ENCODE measurements around the gene EFHD2.
"Not testable (repeated sequence)": the region's sequence is repeated elsewhere in the genome, so short reads cannot be mapped to it uniquely, and the experiment has no call there.

EFHD2 gene

DNA sequence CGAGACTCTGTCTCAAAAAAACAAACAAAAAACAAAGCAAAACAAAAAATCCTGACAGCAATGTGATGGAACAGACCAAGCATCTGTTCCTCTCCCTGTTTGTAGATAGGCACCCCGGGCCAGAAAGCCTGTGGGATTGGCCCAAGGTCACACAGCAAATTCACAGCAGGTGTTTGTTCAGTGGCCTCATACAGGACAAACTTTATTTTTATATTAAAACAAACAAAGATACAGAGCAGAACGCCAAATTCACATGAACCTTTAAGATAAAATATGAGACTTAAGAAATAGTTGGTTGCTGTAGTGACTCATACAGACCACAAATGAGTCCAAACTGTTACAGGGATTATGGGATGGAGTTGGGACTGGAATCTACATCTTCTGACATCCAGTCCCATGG, 44.6 kb downstream of the EFHD2 start:
- H3K4me3 ChIP-seq (ENCODE audit: low read length) = no peak overlapping the region
- TF ChIP-seq, protein P1, sequence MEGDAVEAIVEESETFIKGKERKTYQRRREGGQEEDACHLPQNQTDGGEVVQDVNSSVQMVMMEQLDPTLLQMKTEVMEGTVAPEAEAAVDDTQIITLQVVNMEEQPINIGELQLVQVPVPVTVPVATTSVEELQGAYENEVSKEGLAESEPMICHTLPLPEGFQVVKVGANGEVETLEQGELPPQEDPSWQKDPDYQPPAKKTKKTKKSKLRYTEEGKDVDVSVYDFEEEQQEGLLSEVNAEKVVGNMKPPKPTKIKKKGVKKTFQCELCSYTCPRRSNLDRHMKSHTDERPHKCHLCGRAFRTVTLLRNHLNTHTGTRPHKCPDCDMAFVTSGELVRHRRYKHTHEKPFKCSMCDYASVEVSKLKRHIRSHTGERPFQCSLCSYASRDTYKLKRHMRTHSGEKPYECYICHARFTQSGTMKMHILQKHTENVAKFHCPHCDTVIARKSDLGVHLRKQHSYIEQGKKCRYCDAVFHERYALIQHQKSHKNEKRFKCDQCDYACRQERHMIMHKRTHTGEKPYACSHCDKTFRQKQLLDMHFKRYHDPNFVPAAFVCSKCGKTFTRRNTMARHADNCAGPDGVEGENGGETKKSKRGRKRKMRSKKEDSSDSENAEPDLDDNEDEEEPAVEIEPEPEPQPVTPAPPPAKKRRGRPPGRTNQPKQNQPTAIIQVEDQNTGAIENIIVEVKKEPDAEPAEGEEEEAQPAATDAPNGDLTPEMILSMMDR (IDR thresholded peaks at IDR 0.05; ENCODE audit: insufficient read depth, low read depth, low read length, missing control alignments) = no peak
- peak; percentile 41 for DNase-seq (ENCODE audit: low read depth)

DNA sequence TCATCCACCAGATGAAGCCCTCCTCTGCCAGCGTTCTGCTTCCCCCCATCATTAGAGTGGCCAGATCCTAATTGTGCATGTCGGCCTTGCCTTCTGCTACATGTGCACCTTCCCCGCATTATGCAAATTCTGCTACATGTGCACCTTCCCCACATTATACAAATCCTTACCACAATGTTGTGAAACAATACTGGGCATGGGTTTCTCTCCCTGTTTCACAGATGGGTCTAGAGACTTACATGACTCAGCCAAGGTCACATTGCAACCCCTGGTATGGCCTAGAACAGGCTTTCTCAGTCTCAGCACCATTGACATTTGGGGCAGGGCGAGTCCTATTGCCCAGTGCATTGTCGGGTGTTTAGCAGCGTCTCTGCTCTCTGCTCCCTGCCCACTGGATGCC, 45.8 kb downstream of the EFHD2 start:
- no peak overlapping the region for H3K4me3 ChIP-seq (ENCODE audit: low read length)
- no peak for DNase-seq (ENCODE audit: low read depth)
- TF ChIP-seq, protein P1 (IDR thresholded peaks at IDR 0.05; ENCODE audit: insufficient read depth, low read depth, low read length, missing control alignments) = no peak

DNA sequence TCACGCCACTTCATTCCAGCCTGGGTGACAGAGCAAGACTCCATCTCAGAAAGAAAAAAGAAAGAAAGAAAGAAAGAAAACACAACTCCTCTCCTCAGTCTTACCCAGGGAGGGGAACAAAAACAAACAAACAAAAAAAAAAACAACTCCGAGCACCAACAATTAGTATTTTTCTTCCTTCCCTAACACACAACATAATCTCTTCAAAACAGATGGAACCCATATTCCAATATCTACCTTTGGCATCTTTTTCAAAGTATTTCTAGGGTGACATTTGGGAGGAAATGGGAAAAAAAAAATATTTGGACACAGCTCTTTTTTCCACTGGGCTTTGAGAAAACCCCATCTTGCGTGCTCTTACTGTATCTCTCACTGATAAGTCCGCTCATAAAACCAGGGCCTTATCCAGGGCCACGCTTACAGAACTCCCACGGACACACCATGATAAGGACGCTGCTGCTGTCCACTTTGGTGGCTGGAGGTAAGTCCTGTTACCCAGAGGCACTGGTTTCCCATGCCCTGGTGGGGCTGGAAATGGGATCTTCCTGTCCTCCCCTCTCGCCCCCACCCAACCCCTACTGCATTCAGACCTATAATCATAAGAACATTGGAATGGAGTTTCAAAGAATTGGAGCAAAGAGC, 46.7 kb downstream of the EFHD2 start, which contains the start of gene CELA2A:
CELA2A (plus strand) TSS at position 420 of the 642 bp plus-strand sequence; CDS start at position 442, 22 bp downstream.
- TF ChIP-seq, protein P1 (IDR thresholded peaks at IDR 0.05; ENCODE audit: insufficient read depth, low read depth, low read length, missing control alignments) = no peak
- no peak within 1 kb of the TSS for H3K4me3 ChIP-seq (ENCODE audit: low read length)
- DNase-seq (ENCODE audit: low read depth) = no peak

DNA sequence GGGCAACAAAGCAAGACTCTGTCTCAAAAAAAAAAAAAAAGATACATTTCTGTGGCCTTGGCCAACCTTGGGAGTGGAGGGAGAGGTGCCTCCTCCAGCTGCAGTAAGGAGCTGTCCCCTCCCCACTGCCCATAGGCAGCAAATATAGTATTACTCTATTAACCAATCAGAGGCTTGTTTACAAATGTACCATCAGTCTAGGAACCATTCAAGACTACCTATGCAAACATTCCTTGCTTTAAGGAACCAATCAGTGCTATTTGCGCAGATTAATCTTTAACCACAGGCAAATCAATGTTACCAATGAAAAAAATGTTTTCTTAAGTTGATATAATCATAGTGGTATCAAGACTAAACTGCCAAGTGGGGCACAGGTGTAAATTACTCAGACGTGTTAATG, 47.9 kb downstream of the EFHD2 start:
- H3K4me3 ChIP-seq (ENCODE audit: low read length) = no peak overlapping the region
- DNase-seq (ENCODE audit: low read depth) = no peak
- TF ChIP-seq, protein P1 (IDR thresholded peaks at IDR 0.05; ENCODE audit: insufficient read depth, low read depth, low read length, missing control alignments) = no peak

DNA sequence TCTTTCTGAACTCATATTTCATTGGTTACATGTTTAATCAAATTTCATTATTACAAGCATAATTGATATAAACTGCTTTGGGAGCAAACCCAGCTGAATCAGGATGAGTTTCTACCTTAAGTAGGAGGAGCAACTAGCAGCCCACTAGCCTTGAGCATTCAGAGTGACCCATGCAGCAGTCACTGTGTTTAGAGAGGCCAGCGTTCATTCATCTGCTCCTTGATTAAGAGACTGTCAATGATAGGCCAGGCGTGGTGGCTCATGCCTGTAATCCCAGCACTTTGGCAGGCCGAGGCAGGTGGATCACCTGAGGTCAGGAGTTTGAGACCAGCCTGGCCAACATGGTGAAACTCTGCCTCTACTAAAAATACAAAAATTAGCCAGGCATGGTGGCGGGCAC, 48.7 kb downstream of the EFHD2 start:
- H3K4me3 ChIP-seq (ENCODE audit: low read length); DNase-seq (ENCODE audit: low read depth): not testable (repeated sequence)

DNA sequence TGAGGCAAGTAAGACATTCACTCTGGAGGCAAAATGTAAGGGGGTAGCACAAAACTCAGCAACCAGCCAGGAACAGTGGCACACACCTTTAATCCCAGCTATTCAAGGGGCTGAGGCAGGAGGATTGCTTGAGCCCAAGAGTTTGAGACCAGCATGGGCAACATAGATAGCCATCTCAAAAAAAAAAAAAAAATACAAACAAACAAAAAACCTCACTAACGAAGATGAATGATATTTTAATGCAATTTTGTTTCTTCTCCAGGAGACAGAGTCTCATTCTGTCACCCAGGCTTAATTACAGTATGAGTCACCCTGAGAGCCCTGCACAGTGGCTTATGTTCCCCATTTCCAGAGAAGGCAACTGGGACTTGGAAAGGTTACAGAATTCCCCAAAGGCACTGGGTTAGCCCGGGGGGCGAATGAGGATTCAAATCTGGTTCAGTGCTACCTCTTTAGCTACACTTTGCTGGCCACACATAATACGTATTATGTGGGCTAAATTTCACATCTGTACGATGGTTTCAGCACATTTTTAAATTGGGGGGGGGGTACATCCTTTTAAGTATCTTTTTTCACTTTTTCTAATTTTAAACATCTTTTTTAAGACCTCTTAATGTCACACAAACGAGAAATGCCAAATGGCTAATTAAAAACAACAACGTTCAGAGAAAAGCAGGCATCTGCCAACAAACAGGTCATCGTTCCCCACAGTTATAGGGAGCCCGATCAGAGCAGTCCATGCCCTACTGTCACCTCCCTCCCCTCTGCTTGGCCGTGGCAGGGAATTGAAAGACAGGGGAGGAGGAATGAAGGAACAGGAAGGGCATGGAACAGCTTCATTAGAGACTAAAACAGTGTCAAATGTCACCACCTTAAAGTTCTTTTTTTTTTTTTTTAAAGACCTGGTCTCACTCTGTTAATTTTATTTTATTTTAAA, 50.4 kb downstream of the EFHD2 start:
- no peak overlapping the region for H3K4me3 ChIP-seq (ENCODE audit: low read length)
- TF ChIP-seq, protein P1 (IDR thresholded peaks at IDR 0.05; ENCODE audit: insufficient read depth, low read depth, low read length, missing control alignments) = no peak
- DNase-seq (ENCODE audit: low read depth) = peak; percentile 39

DNA sequence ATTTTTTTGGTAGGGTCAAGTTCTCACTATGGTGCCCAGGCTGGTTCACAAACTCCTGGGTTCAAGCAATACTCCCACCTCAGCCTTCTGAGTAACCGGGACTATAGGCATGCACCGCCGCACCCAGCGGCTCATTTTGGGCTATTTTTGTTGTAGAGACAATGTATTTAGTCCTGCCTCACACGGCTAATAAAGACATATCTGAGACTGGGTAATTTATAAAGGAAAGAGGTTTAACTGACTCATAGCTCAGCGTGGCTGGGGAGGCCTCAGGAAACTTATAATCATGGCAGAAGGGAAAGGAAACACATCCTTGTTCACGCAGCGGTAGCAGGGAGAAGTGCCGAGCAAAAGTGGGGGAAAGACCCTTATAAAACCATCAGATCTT, 51.0 kb downstream of the EFHD2 start:
- H3K4me3 ChIP-seq (ENCODE audit: low read length) = no peak overlapping the region
- TF ChIP-seq, protein P1 (IDR thresholded peaks at IDR 0.05; ENCODE audit: insufficient read depth, low read depth, low read length, missing control alignments) = no peak
- DNase-seq (ENCODE audit: low read depth) = no peak

DNA sequence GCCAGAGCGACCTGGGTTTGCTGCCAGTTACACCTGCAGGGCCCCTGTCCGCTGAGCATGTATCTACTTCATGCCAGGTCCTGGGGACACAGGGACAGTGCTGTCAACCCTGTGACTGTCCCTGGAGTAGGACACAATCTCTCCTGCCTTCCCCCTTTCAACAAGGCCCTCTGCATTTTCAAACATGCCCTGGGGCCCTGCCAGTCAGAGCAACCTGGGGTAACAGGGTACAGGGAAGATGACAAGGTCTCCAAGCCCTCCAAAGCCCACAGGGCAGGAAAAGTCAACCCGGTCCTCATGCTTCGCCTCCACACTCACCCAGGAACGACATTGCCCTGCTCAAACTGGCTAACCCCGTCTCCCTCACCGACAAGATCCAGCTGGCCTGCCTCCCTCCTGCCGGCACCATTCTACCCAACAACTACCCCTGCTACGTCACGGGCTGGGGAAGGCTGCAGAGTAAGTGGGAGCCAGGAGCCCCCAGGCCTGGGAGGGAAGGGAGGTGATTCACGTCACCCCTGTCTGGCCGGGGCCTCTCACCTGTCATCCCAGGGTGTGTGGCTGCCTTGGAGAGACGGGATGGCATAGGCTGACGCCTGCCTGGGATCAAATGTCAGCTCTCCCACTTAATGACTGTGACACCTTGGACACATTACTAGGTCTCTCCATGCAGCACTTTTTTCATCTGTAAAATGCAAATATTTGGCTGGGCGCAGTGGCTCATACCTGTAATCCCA, 53.5 kb downstream of the EFHD2 start:
- peak; percentile 48 for DNase-seq (ENCODE audit: low read depth)

DNA sequence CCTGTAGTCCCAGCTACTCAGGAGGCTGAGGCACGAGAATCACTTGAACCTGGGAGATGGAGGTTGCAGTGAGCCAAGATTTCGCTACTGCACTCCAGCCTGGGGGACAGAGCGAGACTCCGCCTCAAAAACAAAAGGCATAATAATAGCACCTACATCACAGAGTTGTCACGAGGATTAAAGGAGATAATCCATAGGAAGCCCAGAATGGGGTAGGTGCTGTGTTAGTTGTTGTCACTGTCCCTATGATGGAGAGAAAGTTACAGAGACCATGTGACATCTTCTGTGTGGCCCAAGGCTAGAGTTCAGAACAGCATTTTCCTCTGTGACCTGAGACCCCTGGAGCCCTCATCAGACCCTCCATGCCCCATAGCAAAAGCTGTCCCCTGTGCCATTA, 54.2 kb downstream of the EFHD2 start:
- DNase-seq (ENCODE audit: low read depth); H3K4me3 ChIP-seq (ENCODE audit: low read length): not testable (repeated sequence)

More for the DNA sequence above, 53.5 kb downstream of the EFHD2 start:
- not testable (repeated sequence) for H3K4me3 ChIP-seq (ENCODE audit: low read length)

Data from epithelial cell of esophagus (primary cell).